ENCODE data around the gene ZNF683.

The ZNF683 gene

GRCh38 chr1:26358411-26359384 lies 13.9 kb downstream of the ZNF683 start:
- peak; percentile 40 for DNase-seq (ENCODE audit: low read depth)

- no peak for DNase-seq (ENCODE audit: low read depth)
Measured at GRCh38 chr1:26357121-26357602, 15.4 kb downstream of the ZNF683 start.

- no peak for DNase-seq (ENCODE audit: low read depth)
Measured at GRCh38 chr1:26356106-26356505, 16.4 kb downstream of the ZNF683 start.

GRCh38 chr1:26354972-26355371 lies 17.6 kb downstream of the ZNF683 start:
- DNase-seq (ENCODE audit: low read depth), result no peak

GRCh38 chr1:26353976-26354820 lies 18.4 kb downstream of the ZNF683 start, which contains the start of gene CRYBG2:
CRYBG2 (minus strand) TSS chr1:26354130; CDS start chr1:26346657, 7,473 bp downstream.
- DNase-seq (ENCODE audit: low read depth), result no peak

- no peak for DNase-seq (ENCODE audit: low read depth)
Measured at GRCh38 chr1:26353210-26353859, 19.2 kb downstream of the ZNF683 start.

- peak; percentile 27 for DNase-seq (ENCODE audit: low read depth)
Measured at GRCh38 chr1:26352338-26352679, 20.2 kb downstream of the ZNF683 start.

GRCh38 chr1:26351590-26352337 lies 20.8 kb downstream of the ZNF683 start:
- DNase-seq (ENCODE audit: low read depth), result peak; percentile 89

GRCh38 chr1:26350701-26351589 lies 21.6 kb downstream of the ZNF683 start:
- DNase-seq (ENCODE audit: low read depth), result peak; percentile 85

- DNase-seq (ENCODE audit: low read depth), result no peak
Measured at GRCh38 chr1:26350343-26350700, 22.2 kb downstream of the ZNF683 start.

GRCh38 chr1:26349877-26350244 lies 22.7 kb downstream of the ZNF683 start:
- no peak for DNase-seq (ENCODE audit: low read depth)

- DNase-seq (ENCODE audit: low read depth), result peak; percentile 97
Measured at GRCh38 chr1:26349188-26349876, 23.2 kb downstream of the ZNF683 start.

- DNase-seq (ENCODE audit: low read depth), result no peak
Measured at GRCh38 chr1:26346274-26347033, 26.1 kb downstream of the ZNF683 start.

- no peak for DNase-seq (ENCODE audit: low read depth)
Measured at GRCh38 chr1:26345718-26346117, 26.8 kb downstream of the ZNF683 start.

GRCh38 chr1:26344147-26344920 lies 28.2 kb downstream of the ZNF683 start:
- DNase-seq (ENCODE audit: low read depth), result no peak

GRCh38 chr1:26340047-26340481 lies 32.5 kb downstream of the ZNF683 start:
- DNase-seq (ENCODE audit: low read depth), result peak; percentile 41

GRCh38 chr1:26338670-26339069 lies 33.9 kb downstream of the ZNF683 start:
- no peak for DNase-seq (ENCODE audit: low read depth)

- DNase-seq (ENCODE audit: low read depth), result no peak
Measured at GRCh38 chr1:26337625-26338024, 34.9 kb downstream of the ZNF683 start.

Data from ELR (cell line).